DMS53 treated with DMSO at 0.1 percent for 48 hours (cell line): ENCODE results near the gene SPON1.

Experiments used
- DNase-seq: peaks from one replicate; lab custom pipeline; 2025; ENCODE audit not compliant: unreplicated experiment; lab: John Stamatoyannopoulos, UW

Gene SPON1

GRCh38 chr11:14309425-14310192, 347.1 kb downstream of the SPON1 start:
- DNase-seq, result no peak

- no peak for DNase-seq
Measured at GRCh38 chr11:14310679-14311078, 348.2 kb downstream of the SPON1 start.

- DNase-seq, result no peak
Measured at GRCh38 chr11:14312736-14313438, 350.4 kb downstream of the SPON1 start.

- no peak for DNase-seq
Measured at GRCh38 chr11:14314127-14314526, 351.6 kb downstream of the SPON1 start.

GRCh38 chr11:14315130-14315529, 352.6 kb downstream of the SPON1 start:
- DNase-seq, result no peak
